GM12878 (cell line): Measurements from ENCODE around the gene C1orf35. TPM values are rescaled to one million over a fixed set of nuclear protein-coding genes. Genes with fewer than 3 reads are reported as not detected.
A peak's percentile ranks its signal among the peaks of the same experiment; 100 is the strongest.

Experiments used
- ATAC-seq: fragments of 200-7000 bp; cut with Tn5 transposase; 3 replicates; pipeline ENCODE4 v1.9.1; 2020; ENCODE audit warnings: mild to moderate bottlenecking, moderate library complexity
- BruUV-seq: library from RNA; stranded (reverse); fragments of 400-500 nt; replicated peaks from 2 replicates; lab custom pipeline; 2021; lab: Mats Ljungman, UMichigan
- CTCF ChIA-PET: fragments of 300-600 bp; sonication (Branson Sonifier 250); formaldehyde crosslinking; extraction: SDS; loops from one replicate; lab custom pipeline; 2021; ENCODE audit warnings: inconsistent platforms; lab: Yijun Ruan, JAX
- POLR2A ChIA-PET: fragments of 350-600 bp; formaldehyde crosslinking; extraction: SDS; loops from one replicate; lab custom pipeline; 2021; ENCODE audit warnings: inconsistent platforms; lab: Charles Lee
- RAD21 ChIA-PET: fragments of 300-600 bp; sonication (Branson Sonifier 250); formaldehyde crosslinking; loops from one replicate; lab custom pipeline; 2023; ENCODE audit warnings: antibody characterized with exemption; ENCODE audit not compliant: unreplicated experiment; lab: Charles Lee
- SMC1A ChIA-PET: fragments of 300-600 bp; sonication (Branson Sonifier 250); formaldehyde crosslinking; loops from one replicate; lab custom pipeline; 2023; ENCODE audit not compliant: unreplicated experiment, uncharacterized antibody; lab: Charles Lee
- DNase-seq: peaks from one replicate; pipeline ENCODE4 v3.0.0-alpha.2; 2011; ENCODE audit warnings: low read depth, low spot score
- FAIRE-seq: peaks from 3 replicates; lab custom pipeline; 2011; peaks lifted over from hg19 to GRCh38; lab: Jason Lieb, UNC
- H2AFZ ChIP-seq: 2 replicates; pipeline ENCODE4 v1.6.0; 2011; ENCODE audit warnings: low read depth, low read length, control low read depth; ENCODE audit not compliant: control insufficient read depth
- H3K27ac ChIP-seq: 2 replicates; pipeline ENCODE4 v1.5.1; 2011; ENCODE audit warnings: control low read depth; ENCODE audit not compliant: control insufficient read depth, insufficient read depth
- H3K27me3 ChIP-seq, 2 experiments: replicated peaks in 1 of 2; 2 replicates each; pipeline versions ENCODE4 v1.6.0 to v1.6.1; 2011; ENCODE audit warnings: low read length in 1 of 2; ENCODE audit not compliant: control insufficient read depth in 2 of 2, insufficient read depth in 2 of 2
- H3K36me3 ChIP-seq, 2 experiments: 2 replicates each; pipeline ENCODE4 v1.5.1; 2011; ENCODE audit warnings: low read length in 1 of 2; ENCODE audit not compliant: control insufficient read depth in 2 of 2, insufficient read depth in 2 of 2
- H3K4me1 ChIP-seq: 2 replicates; pipeline ENCODE4 v1.6.1; 2011; ENCODE audit warnings: mild to moderate bottlenecking, low read length, moderate library complexity, mixed read lengths; ENCODE audit not compliant: control insufficient read depth, insufficient read depth
- H3K4me2 ChIP-seq: 2 replicates; pipeline ENCODE4 v1.6.0; 2011; ENCODE audit warnings: control low read depth; ENCODE audit not compliant: control insufficient read depth, insufficient read depth
- H3K4me3 ChIP-seq: fragments of 200-600 bp; sonication (generic); 2 replicates; pipeline ENCODE4 v1.5.1; 2016
- H3K79me2 ChIP-seq: 2 replicates; pipeline ENCODE4 v1.6.0; 2011; ENCODE audit warnings: low read length; ENCODE audit not compliant: control insufficient read depth, insufficient read depth
- H3K9ac ChIP-seq: 2 replicates; pipeline ENCODE4 v1.8.0; 2011; ENCODE audit warnings: low read length, control low read depth, mixed read lengths; ENCODE audit not compliant: control insufficient read depth, insufficient read depth
- H3K9me3 ChIP-seq: replicated peaks from 3 replicates; pipeline ENCODE4 v1.5.1; 2011; ENCODE audit warnings: mild to moderate bottlenecking, low read length; ENCODE audit not compliant: control insufficient read depth, insufficient read depth
- H4K20me1 ChIP-seq: 2 replicates; pipeline ENCODE4 v1.6.0; 2011; ENCODE audit not compliant: control insufficient read depth, insufficient read depth
- KAT2A ChIP-seq: conservative IDR thresholded peaks from 2 replicates; pipeline ENCODE4 v1.6.1; 2011; ENCODE audit warnings: low read depth, low read length; ENCODE audit not compliant: control insufficient read depth
- MYC ChIP-seq: IDR thresholded peaks from 2 replicates; pipeline ENCODE4 v1.6.1; 2011; ENCODE audit warnings: mild to moderate bottlenecking, low read length, moderate library complexity, inconsistent platforms; ENCODE audit not compliant: insufficient read depth, insufficient replicate concordance, insufficient read length, severe bottlenecking
- NR2C2 ChIP-seq: IDR thresholded peaks from 2 replicates; pipeline ENCODE4 v1.6.1; 2011; ENCODE audit warnings: borderline replicate concordance, low read depth; ENCODE audit not compliant: control insufficient read depth, insufficient read length
- NR2F1 ChIP-seq: fragments of 450-650 bp; conservative IDR thresholded peaks from 2 replicates; pipeline ENCODE4 v1.6.1; 2017; ENCODE audit warnings: mild to moderate bottlenecking
- POLR2AphosphoS2 ChIP-seq: IDR thresholded peaks from 2 replicates; pipeline ENCODE4 v1.6.1; 2011; ENCODE audit warnings: low read depth, mild to moderate bottlenecking, low read length, improper control_type of control experiment, moderate library complexity
- SMAD1 ChIP-seq: fragments of 450-650 bp; IDR thresholded peaks from 2 replicates; pipeline ENCODE4 v1.6.1; 2018; ENCODE audit warnings: mild to moderate bottlenecking, low read depth; ENCODE audit not compliant: partially characterized antibody
- WGBS: methylation state at CpG from one replicate; pipeline ENCODE4 v1.1.6; 2016; ENCODE audit warnings: low lambda C conversion rate; ENCODE audit not compliant: insufficient replicate concordance, insufficient coverage; ENCODE audit errors: missing lambda C conversion rate; 5-methylcytosine and 5-hydroxymethylcytosine counted together
- in situ Hi-C: fragments of 300-500 bp; cut with MboI; formaldehyde crosslinking; loops from 9 replicates; pipeline ENCODE4 v1.14.3; 2018; ENCODE audit warnings: mixed read lengths
- intact Hi-C: fragments of 100-400 bp; cut with micrococcal nuclease; formaldehyde crosslinking; loops from one replicate; pipeline ENCODE4 v1.14.2; 2022; ENCODE audit not compliant: unreplicated experiment
- polyA plus RNA-seq, 11 experiments: library from polyadenylated mRNA; depleted of rRNA in 4 of 11; unstranded in 6 of 11; stranded (reverse) in 5 of 11; fragments of >200 nt; fragmentation: Nextera tagmentation in 4 of 11; fragmentation: Illumina TruSeq in 1 of 11; extraction: Ambion mirVana in 4 of 11; extraction: Trizol in 1 of 11; gene quantifications; 1 replicate in 1 of 11; 2 replicates in 10 of 11; pipeline versions ENCODE4 v1.2.1 to v1.2.3, GENCODE V29; 2011 to 2016; ENCODE audit warnings: inconsistent platforms in 2 of 11, missing spikeins in 2 of 11, low read depth in 1 of 11
- total RNA-seq, 4 experiments: library from RNA; depleted of rRNA in 3 of 4; stranded (reverse); fragments of >200 nt in 3 of 4; fragmentation: Illumina TruSeq in 1 of 4; extraction: Trizol in 1 of 4; gene quantifications; 2 replicates each; pipeline versions ENCODE4 v1.2.1 to v1.2.3, GENCODE V29; 2013 to 2021
- TF ChIP-seq, protein P1 (sequence below): IDR thresholded peaks from 2 replicates; pipeline ENCODE4 v1.6.1; 2011; ENCODE audit warnings: borderline replicate concordance, low read depth, mild to moderate bottlenecking, moderate library complexity, mixed read lengths, low read length; ENCODE audit not compliant: insufficient read depth; ENCODE audit errors: extremely low read length
- TF ChIP-seq, protein P2 (sequence below), 3 experiments: IDR thresholded peaks in 2 of 3; conservative IDR thresholded peaks in 1 of 3; 2 replicates each; pipeline ENCODE4 v1.5.1; 2011; ENCODE audit warnings: low read depth in 3 of 3, low read length in 3 of 3, mild to moderate bottlenecking in 3 of 3, control low read depth in 2 of 3, moderate library complexity in 2 of 3, inconsistent platforms in 1 of 3, mixed read lengths in 1 of 3; ENCODE audit not compliant: control insufficient read depth in 2 of 3, insufficient read depth in 1 of 3; ENCODE audit errors: extremely low read depth in 1 of 3

Gene C1orf35
- total and polyA plus RNA-seq, 10 of the 15 experiments (the other 5 are each of a cell fraction or from before 2014, with no cell fraction given): 2.5 to 27.0 (median 10.6) TPM

DNA sequence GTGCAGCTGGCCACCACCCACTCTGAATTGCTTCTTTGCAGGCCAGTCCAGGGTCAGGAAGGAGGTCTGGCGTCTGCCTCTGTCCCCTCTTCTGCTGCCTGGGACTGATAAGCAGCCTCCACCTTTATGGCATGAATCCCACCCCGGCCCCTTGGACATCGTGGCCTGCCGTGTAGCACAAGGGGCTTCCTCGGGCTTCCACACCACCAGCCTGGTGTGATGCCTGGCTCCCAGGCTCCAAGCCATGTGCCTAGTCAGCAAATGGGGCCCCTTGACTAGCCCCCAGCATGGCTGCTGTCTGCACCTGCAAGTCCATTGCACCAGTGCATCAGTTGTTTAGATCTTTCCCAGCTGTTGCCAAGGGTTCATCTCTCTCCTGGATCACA is 30.5 kb downstream of the C1orf35 start:
- no peaks in the 10 kb centered on the region for H3K36me3 ChIP-seq
- H3K27ac ChIP-seq: no peak overlapping the region
- no peak overlapping the region for H3K9ac ChIP-seq
- DNase-seq (no peak), ATAC-seq (no peak), FAIRE-seq (no peak)
- no peaks in the 10 kb centered on the region for H4K20me1 ChIP-seq
- H3K4me2 ChIP-seq: no peak overlapping the region
- ChIA-PET RAD21 (interaction anchor here (1.5 to 2.3 kb wide), 2 partner anchors 73 to 74 kb away, joined by 4 to 17 read pairs; no protein-coding TSS in a partner anchor), POLR2A (no interaction called here), SMC1A (no interaction called here), CTCF (interaction anchor here (0.6 kb wide), 1 partner anchor 73 kb away, joined by 3 read pairs; no protein-coding TSS in a partner anchor)
- no peaks in the 10 kb centered on the region for H3K27me3 ChIP-seq
- H3K79me2 ChIP-seq: no peaks in the 10 kb centered on the region
- no peak overlapping the region for H2AFZ ChIP-seq
- no peak overlapping the region for H3K4me3 ChIP-seq
- H3K4me1 ChIP-seq: no peaks in the 10 kb centered on the region
- TF ChIP-seq NR2C2: peak; percentile 6
- TF ChIP-seq SMAD1: no peak
- in situ Hi-C loops (no loop called here), intact Hi-C loops (loop anchor here (5.0 to 10.0 kb wide), 2 partner anchors 70 to 308 kb away; no protein-coding TSS in a partner anchor)
- WGBS: 54% methylated on average over 5 of the region's 5 CpGs
- no TSS peak for BruUV-seq
- no peaks in the 10 kb centered on the region for H3K9me3 ChIP-seq

- in situ Hi-C loops (no loop called here), intact Hi-C loops (loop anchor here (5.0 to 10.0 kb wide), 2 partner anchors 70 to 307 kb away; no protein-coding TSS in a partner anchor)
- H3K4me3 ChIP-seq: no peak overlapping the region
- H2AFZ ChIP-seq: no peak overlapping the region
- H3K27ac ChIP-seq: no peak overlapping the region
- ChIA-PET RAD21 (no interaction called here), POLR2A (no interaction called here), SMC1A (no interaction called here), CTCF (no interaction called here)
- H3K9me3 ChIP-seq: no peaks in the 10 kb centered on the region
- no peaks in the 10 kb centered on the region for H3K36me3 ChIP-seq
- TF ChIP-seq NR2C2: peak; percentile 6
- TF ChIP-seq, protein P1, sequence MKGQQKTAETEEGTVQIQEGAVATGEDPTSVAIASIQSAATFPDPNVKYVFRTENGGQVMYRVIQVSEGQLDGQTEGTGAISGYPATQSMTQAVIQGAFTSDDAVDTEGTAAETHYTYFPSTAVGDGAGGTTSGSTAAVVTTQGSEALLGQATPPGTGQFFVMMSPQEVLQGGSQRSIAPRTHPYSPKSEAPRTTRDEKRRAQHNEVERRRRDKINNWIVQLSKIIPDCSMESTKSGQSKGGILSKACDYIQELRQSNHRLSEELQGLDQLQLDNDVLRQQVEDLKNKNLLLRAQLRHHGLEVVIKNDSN: peak; percentile 6
- TF ChIP-seq MYC: no peak
- TF ChIP-seq KAT2A: no peak
- TF ChIP-seq, protein P2, sequence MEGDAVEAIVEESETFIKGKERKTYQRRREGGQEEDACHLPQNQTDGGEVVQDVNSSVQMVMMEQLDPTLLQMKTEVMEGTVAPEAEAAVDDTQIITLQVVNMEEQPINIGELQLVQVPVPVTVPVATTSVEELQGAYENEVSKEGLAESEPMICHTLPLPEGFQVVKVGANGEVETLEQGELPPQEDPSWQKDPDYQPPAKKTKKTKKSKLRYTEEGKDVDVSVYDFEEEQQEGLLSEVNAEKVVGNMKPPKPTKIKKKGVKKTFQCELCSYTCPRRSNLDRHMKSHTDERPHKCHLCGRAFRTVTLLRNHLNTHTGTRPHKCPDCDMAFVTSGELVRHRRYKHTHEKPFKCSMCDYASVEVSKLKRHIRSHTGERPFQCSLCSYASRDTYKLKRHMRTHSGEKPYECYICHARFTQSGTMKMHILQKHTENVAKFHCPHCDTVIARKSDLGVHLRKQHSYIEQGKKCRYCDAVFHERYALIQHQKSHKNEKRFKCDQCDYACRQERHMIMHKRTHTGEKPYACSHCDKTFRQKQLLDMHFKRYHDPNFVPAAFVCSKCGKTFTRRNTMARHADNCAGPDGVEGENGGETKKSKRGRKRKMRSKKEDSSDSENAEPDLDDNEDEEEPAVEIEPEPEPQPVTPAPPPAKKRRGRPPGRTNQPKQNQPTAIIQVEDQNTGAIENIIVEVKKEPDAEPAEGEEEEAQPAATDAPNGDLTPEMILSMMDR (IDR thresholded peaks at IDR 0.05 in 2 of 3, conservative IDR thresholded peaks at IDR 0.05 in 1 of 3; ENCODE audit: control insufficient read depth in 2 of 3, extremely low read depth in 1 of 3, insufficient read depth in 1 of 3, low read depth in 3 of 3, low read length in 3 of 3): 0 out of 6 replicates have a peak, but pooled peaks of 1 of the 3 experiments have one; percentile 7
- TF ChIP-seq NR2F1: 0 out of 2 replicates have a peak, but pooled peaks have one; percentile 21
- peak; percentile 61; the same call in 1 of the 2 replicates for TF ChIP-seq POLR2AphosphoS2
- peak; percentile 58 for ATAC-seq
- H3K9ac ChIP-seq: no peak overlapping the region
- no peaks in the 10 kb centered on the region for H4K20me1 ChIP-seq
- DNase-seq: no peak
- no peaks in the 10 kb centered on the region for H3K27me3 ChIP-seq
- no TSS peak for BruUV-seq
- FAIRE-seq: no peak
- H3K4me2 ChIP-seq: no peak overlapping the region
- WGBS: 16% methylated on average over 7 of the region's 7 CpGs
- H3K4me1 ChIP-seq: no peaks in the 10 kb centered on the region
- H3K79me2 ChIP-seq: no peaks in the 10 kb centered on the region
Measured at GRCh38 chr1:228071839-228072657, 31.1 kb downstream of the C1orf35 start.
